HepG2 (cell line): Measurements from ENCODE around the gene PHF23. TPM values are rescaled to one million over a fixed set of nuclear protein-coding genes. Genes with fewer than 3 reads are reported as not detected.

ENCODE experiments used
- BRCA1 ChIP-seq: sonication (generic); formaldehyde crosslinking; IDR thresholded peaks from 2 replicates; pipeline ENCODE4 v1.4.0; 2020; ENCODE audit warnings: missing genetic modification reagents
- CAMTA2 ChIP-seq: sonication (generic); formaldehyde crosslinking; IDR thresholded peaks from 2 replicates; pipeline ENCODE4 v1.4.0; 2020; ENCODE audit warnings: mild to moderate bottlenecking, missing genetic modification reagents, borderline replicate concordance
- ELF3 ChIP-seq: IDR thresholded peaks from 2 replicates; pipeline ENCODE4 v1.6.1; 2016; ENCODE audit warnings: missing genetic modification reagents, missing compliant biosample characterization
- GATAD2A ChIP-seq: IDR thresholded peaks from 2 replicates; pipeline ENCODE4 v1.6.1; 2016
- HDAC2 ChIP-seq: sonication (generic); formaldehyde crosslinking; IDR thresholded peaks from 2 replicates; pipeline ENCODE4 v1.4.0; 2020; ENCODE audit warnings: missing genetic modification reagents
- NFATC3 ChIP-seq: sonication (generic); formaldehyde crosslinking; IDR thresholded peaks from 2 replicates; pipeline ENCODE4 v1.5.1; 2020; ENCODE audit warnings: mild to moderate bottlenecking, missing genetic modification reagents
- NR3C1 ChIP-seq: sonication (generic); formaldehyde crosslinking; IDR thresholded peaks from 2 replicates; pipeline ENCODE4 v1.4.0; 2020; ENCODE audit warnings: missing genetic modification reagents
- TBX2 ChIP-seq: sonication (generic); formaldehyde crosslinking; IDR thresholded peaks from 2 replicates; pipeline ENCODE4 v1.5.0; 2020; ENCODE audit warnings: missing genetic modification reagents, mild to moderate bottlenecking, borderline replicate concordance
- ZBTB38 ChIP-seq: sonication (generic); formaldehyde crosslinking; IDR thresholded peaks from 2 replicates; pipeline ENCODE4 v1.5.1; 2020; ENCODE audit warnings: mild to moderate bottlenecking, missing genetic modification reagents
- ZFP36L2 ChIP-seq: sonication (generic); formaldehyde crosslinking; IDR thresholded peaks from 2 replicates; pipeline ENCODE4 v1.4.0; 2020; ENCODE audit warnings: missing genetic modification reagents
- ZMYM4 ChIP-seq: sonication (generic); formaldehyde crosslinking; IDR thresholded peaks from 2 replicates; pipeline ENCODE4 v1.8.1; 2023; ENCODE audit warnings: mild to moderate bottlenecking, missing genetic modification reagents
- ZNF232 ChIP-seq: sonication (generic); formaldehyde crosslinking; IDR thresholded peaks from 2 replicates; pipeline ENCODE4 v1.4.0; 2020; ENCODE audit warnings: missing genetic modification reagents, borderline replicate concordance
- ZNF460 ChIP-seq: sonication (generic); formaldehyde crosslinking; IDR thresholded peaks from 2 replicates; pipeline ENCODE4 v1.5.1; 2020; ENCODE audit warnings: missing genetic modification reagents, mild to moderate bottlenecking, borderline replicate concordance
- polyA plus RNA-seq, 8 experiments: library from polyadenylated mRNA; depleted of rRNA in 3 of 8; stranded (reverse) in 7 of 8; unstranded in 1 of 8; fragments of >200 nt; fragmentation: Illumina TruSeq in 4 of 8; extraction: Trizol in 4 of 8; gene quantifications; 2 replicates each; pipeline versions ENCODE4 v1.2.1 to v1.2.3, GENCODE V29; 2011 to 2016; ENCODE audit warnings: low read depth in 4 of 8, missing spikeins in 1 of 8, mixed read lengths in 1 of 8; ENCODE audit not compliant: insufficient read depth in 1 of 8
- total RNA-seq, 5 experiments: library from RNA; depleted of rRNA; stranded (reverse); fragments of >200 nt; fragmentation: Illumina TruSeq; extraction: Trizol; gene quantifications; 2 replicates each; pipeline ENCODE4 v1.2.3, GENCODE V29; 2016; ENCODE audit warnings: low read depth in 1 of 5
- TF ChIP-seq, protein P1 (sequence below): sonication (generic); formaldehyde crosslinking; IDR thresholded peaks from 2 replicates; pipeline ENCODE4 v1.5.0; 2020; ENCODE audit warnings: mild to moderate bottlenecking, missing genetic modification reagents, borderline replicate concordance
- TF ChIP-seq, protein P2 (sequence below): sonication (generic); formaldehyde crosslinking; IDR thresholded peaks from 2 replicates; pipeline ENCODE4 v1.8.1; 2023; ENCODE audit warnings: mild to moderate bottlenecking, missing genetic modification reagents
- TF ChIP-seq, protein P3 (sequence below), 2 experiments: sonication (generic) in 1 of 2; formaldehyde crosslinking in 1 of 2; IDR thresholded peaks; 2 replicates each; pipeline versions ENCODE4 v1.6.1 to v1.9.0; 2014 to 2022; ENCODE audit warnings: antibody characterized with exemption in 1 of 2, borderline replicate concordance in 1 of 2, inconsistent platforms in 1 of 2, low read depth in 1 of 2, missing genetic modification reagents in 1 of 2
- TF ChIP-seq, protein P4 (sequence below): sonication (generic); formaldehyde crosslinking; IDR thresholded peaks from 2 replicates; pipeline ENCODE4 v1.5.0; 2020; ENCODE audit warnings: mild to moderate bottlenecking, missing genetic modification reagents

PHF23 gene
- total and polyA plus RNA-seq, 2 of the 13 experiments (the other 11 are each of a cell fraction or from before 2014, with no cell fraction given): 27.6 to 33.2 TPM

DNA sequence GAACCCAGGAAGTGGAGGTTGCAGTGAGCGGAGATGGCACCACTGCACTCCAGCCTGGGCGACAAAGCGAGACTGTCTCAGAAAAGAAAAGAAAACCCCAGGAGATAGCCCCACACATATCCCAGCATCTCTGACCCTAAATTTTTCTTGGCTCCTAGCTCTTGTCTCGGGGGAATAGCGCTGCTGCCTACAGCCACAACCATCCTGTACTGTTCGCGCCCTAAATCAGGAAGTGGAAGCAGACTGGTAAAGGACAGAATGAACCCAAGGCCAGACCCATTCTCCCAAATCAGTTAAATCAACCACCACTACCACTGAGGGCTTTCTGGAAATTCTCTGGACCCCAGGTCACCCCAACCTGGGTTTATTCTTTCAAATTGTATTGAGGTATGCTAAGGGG is 10.6 kb upstream of the PHF23 start (continued):
- TF ChIP-seq, protein P1, sequence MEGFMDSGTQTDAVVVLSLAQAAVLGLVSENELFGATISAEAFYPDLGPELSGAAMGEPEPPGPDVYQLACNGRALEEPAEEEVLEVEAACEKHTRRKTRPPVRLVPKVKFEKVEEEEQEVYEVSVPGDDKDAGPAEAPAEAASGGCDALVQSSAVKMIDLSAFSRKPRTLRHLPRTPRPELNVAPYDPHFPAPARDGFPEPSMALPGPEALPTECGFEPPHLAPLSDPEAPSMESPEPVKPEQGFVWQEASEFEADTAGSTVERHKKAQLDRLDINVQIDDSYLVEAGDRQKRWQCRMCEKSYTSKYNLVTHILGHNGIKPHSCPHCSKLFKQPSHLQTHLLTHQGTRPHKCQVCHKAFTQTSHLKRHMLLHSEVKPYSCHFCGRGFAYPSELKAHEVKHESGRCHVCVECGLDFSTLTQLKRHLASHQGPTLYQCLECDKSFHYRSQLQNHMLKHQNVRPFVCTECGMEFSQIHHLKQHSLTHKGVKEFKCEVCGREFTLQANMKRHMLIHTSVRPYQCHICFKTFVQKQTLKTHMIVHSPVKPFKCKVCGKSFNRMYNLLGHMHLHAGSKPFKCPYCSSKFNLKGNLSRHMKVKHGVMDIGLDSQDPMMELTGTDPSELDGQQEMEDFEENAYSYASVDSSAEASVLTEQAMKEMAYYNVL (CRISPR knock-in tag): no peak
- TF ChIP-seq ELF3: no peak
- TF ChIP-seq TBX2 (CRISPR knock-in tag): peak; percentile 25; the same call in 1 of the 2 replicates
- TF ChIP-seq ZFP36L2 (CRISPR knock-in tag): no peak
- TF ChIP-seq ZMYM4 (CRISPR knock-in tag): no peak
- TF ChIP-seq, protein P2, sequence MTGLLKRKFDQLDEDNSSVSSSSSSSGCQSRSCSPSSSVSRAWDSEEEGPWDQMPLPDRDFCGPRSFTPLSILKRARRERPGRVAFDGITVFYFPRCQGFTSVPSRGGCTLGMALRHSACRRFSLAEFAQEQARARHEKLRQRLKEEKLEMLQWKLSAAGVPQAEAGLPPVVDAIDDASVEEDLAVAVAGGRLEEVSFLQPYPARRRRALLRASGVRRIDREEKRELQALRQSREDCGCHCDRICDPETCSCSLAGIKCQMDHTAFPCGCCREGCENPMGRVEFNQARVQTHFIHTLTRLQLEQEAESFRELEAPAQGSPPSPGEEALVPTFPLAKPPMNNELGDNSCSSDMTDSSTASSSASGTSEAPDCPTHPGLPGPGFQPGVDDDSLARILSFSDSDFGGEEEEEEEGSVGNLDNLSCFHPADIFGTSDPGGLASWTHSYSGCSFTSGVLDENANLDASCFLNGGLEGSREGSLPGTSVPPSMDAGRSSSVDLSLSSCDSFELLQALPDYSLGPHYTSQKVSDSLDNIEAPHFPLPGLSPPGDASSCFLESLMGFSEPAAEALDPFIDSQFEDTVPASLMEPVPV (CRISPR knock-in tag): no peak
- TF ChIP-seq ZNF460: no peak
- TF ChIP-seq CAMTA2 (CRISPR knock-in tag): no peak
- TF ChIP-seq NFATC3 (CRISPR knock-in tag): no peak
- no peak for TF ChIP-seq NR3C1 (CRISPR knock-in tag)
- no peak for TF ChIP-seq BRCA1 (CRISPR knock-in tag)
- TF ChIP-seq GATAD2A: no peak
- TF ChIP-seq HDAC2 (CRISPR knock-in tag): no peak
- no peak for TF ChIP-seq ZNF232 (CRISPR knock-in tag)
- TF ChIP-seq ZBTB38: peak; percentile 41; the same call in 1 of the 2 replicates
- TF ChIP-seq, protein P3, sequence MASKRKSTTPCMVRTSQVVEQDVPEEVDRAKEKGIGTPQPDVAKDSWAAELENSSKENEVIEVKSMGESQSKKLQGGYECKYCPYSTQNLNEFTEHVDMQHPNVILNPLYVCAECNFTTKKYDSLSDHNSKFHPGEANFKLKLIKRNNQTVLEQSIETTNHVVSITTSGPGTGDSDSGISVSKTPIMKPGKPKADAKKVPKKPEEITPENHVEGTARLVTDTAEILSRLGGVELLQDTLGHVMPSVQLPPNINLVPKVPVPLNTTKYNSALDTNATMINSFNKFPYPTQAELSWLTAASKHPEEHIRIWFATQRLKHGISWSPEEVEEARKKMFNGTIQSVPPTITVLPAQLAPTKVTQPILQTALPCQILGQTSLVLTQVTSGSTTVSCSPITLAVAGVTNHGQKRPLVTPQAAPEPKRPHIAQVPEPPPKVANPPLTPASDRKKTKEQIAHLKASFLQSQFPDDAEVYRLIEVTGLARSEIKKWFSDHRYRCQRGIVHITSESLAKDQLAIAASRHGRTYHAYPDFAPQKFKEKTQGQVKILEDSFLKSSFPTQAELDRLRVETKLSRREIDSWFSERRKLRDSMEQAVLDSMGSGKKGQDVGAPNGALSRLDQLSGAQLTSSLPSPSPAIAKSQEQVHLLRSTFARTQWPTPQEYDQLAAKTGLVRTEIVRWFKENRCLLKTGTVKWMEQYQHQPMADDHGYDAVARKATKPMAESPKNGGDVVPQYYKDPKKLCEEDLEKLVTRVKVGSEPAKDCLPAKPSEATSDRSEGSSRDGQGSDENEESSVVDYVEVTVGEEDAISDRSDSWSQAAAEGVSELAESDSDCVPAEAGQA (IDR thresholded peaks at IDR 0.05; ENCODE audit: low read depth): no peak
- TF ChIP-seq, protein P3 (CRISPR knock-in tag; IDR thresholded peaks at IDR 0.05; ENCODE audit: borderline replicate concordance): no peak
- TF ChIP-seq, protein P4, sequence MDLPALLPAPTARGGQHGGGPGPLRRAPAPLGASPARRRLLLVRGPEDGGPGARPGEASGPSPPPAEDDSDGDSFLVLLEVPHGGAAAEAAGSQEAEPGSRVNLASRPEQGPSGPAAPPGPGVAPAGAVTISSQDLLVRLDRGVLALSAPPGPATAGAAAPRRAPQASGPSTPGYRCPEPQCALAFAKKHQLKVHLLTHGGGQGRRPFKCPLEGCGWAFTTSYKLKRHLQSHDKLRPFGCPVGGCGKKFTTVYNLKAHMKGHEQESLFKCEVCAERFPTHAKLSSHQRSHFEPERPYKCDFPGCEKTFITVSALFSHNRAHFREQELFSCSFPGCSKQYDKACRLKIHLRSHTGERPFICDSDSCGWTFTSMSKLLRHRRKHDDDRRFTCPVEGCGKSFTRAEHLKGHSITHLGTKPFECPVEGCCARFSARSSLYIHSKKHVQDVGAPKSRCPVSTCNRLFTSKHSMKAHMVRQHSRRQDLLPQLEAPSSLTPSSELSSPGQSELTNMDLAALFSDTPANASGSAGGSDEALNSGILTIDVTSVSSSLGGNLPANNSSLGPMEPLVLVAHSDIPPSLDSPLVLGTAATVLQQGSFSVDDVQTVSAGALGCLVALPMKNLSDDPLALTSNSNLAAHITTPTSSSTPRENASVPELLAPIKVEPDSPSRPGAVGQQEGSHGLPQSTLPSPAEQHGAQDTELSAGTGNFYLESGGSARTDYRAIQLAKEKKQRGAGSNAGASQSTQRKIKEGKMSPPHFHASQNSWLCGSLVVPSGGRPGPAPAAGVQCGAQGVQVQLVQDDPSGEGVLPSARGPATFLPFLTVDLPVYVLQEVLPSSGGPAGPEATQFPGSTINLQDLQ (CRISPR knock-in tag): no peak
